ENCODE measurements around the gene DMKN. TPM values are rescaled to one million over a fixed set of nuclear protein-coding genes. Genes with fewer than 3 reads are reported as not detected.

DMKN gene
- total RNA-seq, 2 donors from 2014 or later, result 50.9 to 80.5 TPM

DNA sequence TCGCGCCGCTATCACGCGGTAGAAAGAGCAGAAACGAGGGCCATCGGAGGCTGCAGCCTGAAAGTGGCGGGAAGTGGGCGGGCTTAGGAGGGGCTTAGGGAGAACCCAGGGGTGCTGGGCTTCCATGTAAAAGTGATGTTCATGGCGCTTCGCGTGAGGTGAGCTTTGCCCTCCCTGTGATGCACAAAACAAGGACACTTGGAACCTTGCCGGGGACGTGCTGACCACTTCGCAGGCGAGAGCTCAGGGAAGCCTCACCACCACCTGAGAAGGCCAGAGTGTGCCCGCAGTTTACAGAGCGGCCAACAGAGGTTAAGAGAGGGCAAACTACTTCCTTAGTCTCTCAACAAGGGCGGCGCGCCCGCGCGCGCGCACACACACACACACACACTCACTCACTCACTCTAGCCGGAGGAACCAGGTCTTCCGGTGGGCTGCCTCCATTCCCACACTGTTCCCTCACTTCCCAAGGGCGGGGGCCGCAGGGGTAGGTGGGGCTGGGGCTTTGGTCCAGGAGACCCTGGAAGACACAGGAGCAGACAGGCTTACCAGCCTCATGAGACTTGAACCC lies 20.5 kb upstream of the DMKN start:
- Histone ChIP-seq H3K9me3 (no peaks in the 10 kb centered on the region), H3K4me3 (no peak overlapping the region), H3K4me1 (replicated peaks) (no peaks in the 10 kb centered on the region), H3K27me3 (replicated peaks; ENCODE audit: insufficient read depth) (no peaks in the 10 kb centered on the region), H3K36me3 (no peaks in the 10 kb centered on the region), H3K27ac (no peak overlapping the region)
- WGBS, result 4% methylated on average over 28 of the region's 30 CpGs
- no peak for DNase-seq (ENCODE audit: low spot score)
- TF ChIP-seq POLR2AphosphoS5 (IDR thresholded peaks at IDR 0.05), result no peak
- TF ChIP-seq POLR2A (IDR thresholded peaks at IDR 0.05), result no peak
- TF ChIP-seq, protein P1, sequence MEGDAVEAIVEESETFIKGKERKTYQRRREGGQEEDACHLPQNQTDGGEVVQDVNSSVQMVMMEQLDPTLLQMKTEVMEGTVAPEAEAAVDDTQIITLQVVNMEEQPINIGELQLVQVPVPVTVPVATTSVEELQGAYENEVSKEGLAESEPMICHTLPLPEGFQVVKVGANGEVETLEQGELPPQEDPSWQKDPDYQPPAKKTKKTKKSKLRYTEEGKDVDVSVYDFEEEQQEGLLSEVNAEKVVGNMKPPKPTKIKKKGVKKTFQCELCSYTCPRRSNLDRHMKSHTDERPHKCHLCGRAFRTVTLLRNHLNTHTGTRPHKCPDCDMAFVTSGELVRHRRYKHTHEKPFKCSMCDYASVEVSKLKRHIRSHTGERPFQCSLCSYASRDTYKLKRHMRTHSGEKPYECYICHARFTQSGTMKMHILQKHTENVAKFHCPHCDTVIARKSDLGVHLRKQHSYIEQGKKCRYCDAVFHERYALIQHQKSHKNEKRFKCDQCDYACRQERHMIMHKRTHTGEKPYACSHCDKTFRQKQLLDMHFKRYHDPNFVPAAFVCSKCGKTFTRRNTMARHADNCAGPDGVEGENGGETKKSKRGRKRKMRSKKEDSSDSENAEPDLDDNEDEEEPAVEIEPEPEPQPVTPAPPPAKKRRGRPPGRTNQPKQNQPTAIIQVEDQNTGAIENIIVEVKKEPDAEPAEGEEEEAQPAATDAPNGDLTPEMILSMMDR (IDR thresholded peaks at IDR 0.05), result no peak
- intact Hi-C loops (cut with DNase I), result no loop called here

DNA sequence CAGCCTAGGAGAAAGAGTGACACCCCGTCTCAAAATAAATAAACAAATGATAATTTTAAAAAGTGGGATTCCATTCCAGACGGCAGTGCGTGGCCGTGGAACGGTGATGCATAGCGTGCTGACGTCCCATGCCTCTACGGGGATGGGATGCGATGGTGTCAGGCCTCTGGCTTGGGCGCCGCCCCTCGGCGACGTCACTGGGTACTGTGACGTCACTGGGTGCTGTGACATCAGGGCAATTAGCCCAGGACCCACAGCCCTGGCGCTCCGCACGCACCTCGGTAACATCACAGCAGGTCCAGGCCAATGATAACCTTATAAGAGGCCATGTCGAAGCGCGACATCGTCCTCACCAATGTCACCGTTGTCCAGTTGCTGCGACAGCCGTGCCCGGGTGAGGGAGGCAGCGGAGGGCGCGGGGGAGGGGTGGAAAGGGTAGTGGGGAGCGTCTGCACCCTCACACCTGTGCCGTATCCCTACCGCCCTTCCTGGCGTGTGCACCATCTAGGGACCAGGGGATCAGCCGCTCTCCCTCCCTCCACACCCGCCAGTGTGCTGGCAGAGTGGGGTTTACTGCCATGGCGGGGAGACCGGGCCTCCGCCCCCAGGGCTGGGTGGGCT lies 19.9 kb upstream of the DMKN start, which contains the start of gene GAPDHS:
Gene GAPDHS, plus strand, starts transcription at position 256 of the 621 bp plus-strand sequence. Its CDS starts 72 bp downstream, at position 328.
- no peaks in the 10 kb centered on the region for H3K9me3 ChIP-seq
- no peaks in the 10 kb centered on the region for H3K36me3 ChIP-seq
- no peak within 1 kb of the TSS for H3K4me3 ChIP-seq
- intact Hi-C loops (cut with DNase I), result no loop called here
- H3K27ac ChIP-seq, result no peak within 1 kb of the TSS
- no peaks in the 10 kb centered on the region for H3K4me1 ChIP-seq (replicated peaks)
- TF ChIP-seq POLR2A (IDR thresholded peaks at IDR 0.05) (no peak), POLR2AphosphoS5 (IDR thresholded peaks at IDR 0.05) (no peak)
- TF ChIP-seq, protein P1 (IDR thresholded peaks at IDR 0.05), result no peak
- 29% methylated on average over 39 of the region's 39 CpGs for WGBS
- no peaks in the 10 kb centered on the region for H3K27me3 ChIP-seq (replicated peaks; ENCODE audit: insufficient read depth)
- no peak for DNase-seq (ENCODE audit: low spot score)

DNA sequence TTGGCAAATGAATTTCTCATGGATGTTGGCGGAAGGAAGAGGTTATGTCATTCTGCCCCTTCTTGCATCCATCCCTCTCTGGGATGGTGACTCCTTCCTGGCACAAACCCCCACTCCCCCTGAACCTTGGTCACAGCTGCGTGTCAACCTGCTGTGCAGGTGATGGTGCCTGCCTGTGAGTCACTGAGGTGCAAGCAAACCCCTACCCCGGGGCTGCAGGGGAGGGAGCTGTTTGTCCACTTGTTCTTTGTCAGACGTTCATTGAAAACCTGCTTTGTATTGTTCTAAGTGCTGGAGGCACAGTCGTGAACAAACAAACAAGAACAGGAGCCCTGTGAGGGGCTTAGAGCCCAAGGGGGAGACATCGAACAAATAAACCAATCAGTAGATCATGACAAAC lies 17.8 kb upstream of the DMKN start:
- 42% methylated on average over 6 of the region's 6 CpGs for WGBS
- intact Hi-C loops (cut with DNase I), result no loop called here
- H3K27me3 ChIP-seq (replicated peaks; ENCODE audit: insufficient read depth), result no peaks in the 10 kb centered on the region

DNA sequence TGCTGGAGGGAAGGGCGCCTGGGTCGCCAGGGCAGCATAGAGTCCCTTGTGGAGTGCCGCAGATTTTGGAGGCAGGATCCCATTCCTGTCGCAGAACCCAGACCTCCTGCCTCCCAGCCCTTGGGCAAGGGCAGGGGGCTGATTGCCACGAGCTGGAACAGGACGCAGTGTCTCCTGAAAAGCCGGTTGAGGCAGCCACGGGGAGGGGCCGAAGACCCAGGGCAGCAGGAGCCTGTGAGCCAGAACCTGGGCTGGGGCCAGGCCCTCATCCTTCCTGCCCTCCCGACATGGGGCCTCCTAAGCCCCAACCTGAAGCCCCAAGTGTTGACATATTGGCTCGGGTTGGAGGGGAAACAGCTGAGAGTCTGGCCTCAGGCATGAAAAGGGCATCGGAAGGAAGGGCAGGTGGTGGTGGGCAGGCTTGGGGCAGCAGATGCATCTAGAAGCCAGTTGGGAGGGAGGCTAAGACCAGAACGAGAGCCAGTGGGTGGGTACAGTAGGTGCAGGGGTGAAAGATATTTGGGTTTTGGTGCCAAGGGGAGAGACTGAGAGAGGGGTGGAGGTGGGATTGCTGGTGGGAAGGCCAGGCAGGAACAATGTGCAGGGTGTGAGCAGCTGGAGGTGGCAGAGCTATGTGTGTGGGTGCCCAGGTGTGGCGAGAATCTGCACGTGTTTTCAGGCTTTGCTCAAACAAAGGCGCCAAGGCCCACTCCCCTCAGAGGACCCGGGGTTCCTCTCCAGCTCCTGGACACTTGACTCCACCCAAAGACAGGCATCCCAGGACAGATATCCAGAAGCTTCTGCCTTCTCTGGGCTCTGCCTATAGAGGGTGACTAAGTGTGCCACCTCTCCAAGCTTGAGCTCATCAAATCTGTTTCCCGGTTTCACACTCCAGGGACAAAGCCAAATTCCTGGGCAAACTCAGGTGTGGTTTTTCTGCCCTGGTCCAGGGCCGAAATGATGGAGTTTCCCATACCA lies 16.1 kb upstream of the DMKN start:
- no peak overlapping the region for H3K27ac ChIP-seq
- no peak for DNase-seq (ENCODE audit: low spot score)
- H3K4me3 ChIP-seq, result no peak overlapping the region
- TF ChIP-seq POLR2AphosphoS5 (IDR thresholded peaks at IDR 0.05) (no peak), POLR2A (IDR thresholded peaks at IDR 0.05) (no peak)
- TF ChIP-seq, protein P1 (IDR thresholded peaks at IDR 0.05), result no peak
- no peaks in the 10 kb centered on the region for H3K27me3 ChIP-seq (replicated peaks; ENCODE audit: insufficient read depth)
- no peaks in the 10 kb centered on the region for H3K36me3 ChIP-seq
- 31% methylated on average over 19 of the region's 19 CpGs for WGBS
- no peaks in the 10 kb centered on the region for H3K4me1 ChIP-seq (replicated peaks)
- intact Hi-C loops (cut with DNase I), result no loop called here
- H3K9me3 ChIP-seq, result no peaks in the 10 kb centered on the region

More for the DNA sequence above, 17.8 kb upstream of the DMKN start:
- Histone ChIP-seq H3K36me3 (no peaks in the 10 kb centered on the region), H3K4me1 (replicated peaks) (no peaks in the 10 kb centered on the region), H3K27ac (no peak overlapping the region), H3K9me3 (no peaks in the 10 kb centered on the region), H3K4me3 (no peak overlapping the region)
- TF ChIP-seq POLR2AphosphoS5 (IDR thresholded peaks at IDR 0.05), result no peak
- no peak for DNase-seq (ENCODE audit: low spot score)
